Neural cell (in vitro differentiated cells): ENCODE data around the gene RFNG. TPM values are rescaled to one million over a fixed set of nuclear protein-coding genes. Genes with fewer than 3 reads are reported as not detected.

Experiments used
- H2AFZ ChIP-seq: fragments of 200-600, 300-800 bp; sonication (generic), shearing (Covaris generic); 2 replicates; pipeline ENCODE4 v1.6.0; 2014; ENCODE audit warnings: low read depth, mild to moderate bottlenecking, antibody characterized with exemption, low read length, moderate library complexity
- H3F3A ChIP-seq: fragments of 200-600 bp; shearing (Covaris generic); 2 replicates; pipeline ENCODE4 v1.6.1; 2016; ENCODE audit warnings: mild to moderate bottlenecking, moderate library complexity, mixed read lengths, antibody characterized with exemption, low read length; ENCODE audit not compliant: insufficient read depth, poor library complexity, severe bottlenecking
- H3K27ac ChIP-seq: fragments of 200-600, 300-800 bp; sonication (generic), shearing (Covaris generic); 2 replicates; pipeline ENCODE4 v1.5.1; 2014; ENCODE audit warnings: mild to moderate bottlenecking, low read length, moderate library complexity
- H3K27me3 ChIP-seq: fragments of 300-800, 200-600 bp; sonication (generic), shearing (Covaris generic); 2 replicates; pipeline ENCODE4 v1.6.0; 2014; ENCODE audit warnings: mild to moderate bottlenecking, low read depth, low read length, moderate library complexity; ENCODE audit not compliant: insufficient read depth
- H3K36me3 ChIP-seq: fragments of 300-800, 200-600 bp; sonication (generic), shearing (Covaris generic); 2 replicates; pipeline ENCODE4 v1.5.1; 2014; ENCODE audit warnings: mild to moderate bottlenecking, antibody characterized with exemption, low read length, moderate library complexity; ENCODE audit not compliant: insufficient read depth
- H3K4me2 ChIP-seq: fragments of 300-800, 200-600 bp; sonication (generic), shearing (Covaris generic); 2 replicates; pipeline ENCODE4 v1.6.0; 2014; ENCODE audit warnings: mild to moderate bottlenecking, low read length
- H3K4me3 ChIP-seq: fragments of 300-800, 200-600 bp; sonication (generic), shearing (Covaris generic); 2 replicates; pipeline ENCODE4 v1.5.1; 2014; ENCODE audit warnings: mild to moderate bottlenecking, low read length, moderate library complexity
- H3K79me2 ChIP-seq: fragments of 200-600 bp; shearing (Covaris generic); replicated peaks from 2 replicates; pipeline ENCODE4 v1.6.0; 2014; ENCODE audit warnings: mild to moderate bottlenecking, low read length, moderate library complexity; ENCODE audit not compliant: insufficient read depth
- H3K9ac ChIP-seq: fragments of 300-800, 200-600 bp; sonication (generic), shearing (Covaris generic); 2 replicates; pipeline ENCODE4 v1.6.1; 2016; ENCODE audit warnings: mild to moderate bottlenecking, low read length, mixed read lengths
- H3K9me2 ChIP-seq: fragments of 200-600 bp; shearing (Covaris generic); 2 replicates; pipeline ENCODE4 v1.6.1; 2016; ENCODE audit warnings: mild to moderate bottlenecking, low read length, mixed read lengths; ENCODE audit not compliant: insufficient read depth
- H3K9me3 ChIP-seq: fragments of 200-600, 300-800 bp; sonication (generic), shearing (Covaris generic); 2 replicates; pipeline ENCODE4 v1.6.1; 2016; ENCODE audit warnings: mild to moderate bottlenecking, mixed run types, low read length, moderate library complexity, mixed read lengths
- H4K20me1 ChIP-seq: fragments of 200-600 bp; shearing (Covaris generic); 2 replicates; pipeline ENCODE4 v1.6.1; 2016; ENCODE audit warnings: mild to moderate bottlenecking, mixed run types; ENCODE audit not compliant: insufficient read depth
- CTCF ChIP-seq: fragments of 450-650 bp; IDR thresholded peaks from 2 replicates; pipeline ENCODE4 v1.5.1; 2014; ENCODE audit warnings: antibody characterized with exemption, mild to moderate bottlenecking, moderate library complexity; ENCODE audit not compliant: poor library complexity, severe bottlenecking
- EP300 ChIP-seq: fragments of 450-650 bp; conservative IDR thresholded peaks from 2 replicates; pipeline ENCODE4 v1.6.1; 2014; ENCODE audit warnings: antibody characterized with exemption, mild to moderate bottlenecking, moderate library complexity; ENCODE audit not compliant: poor library complexity, severe bottlenecking
- EZH2 ChIP-seq: fragments of 200-600, 300-800 bp; shearing (Covaris generic), sonication (generic); IDR thresholded peaks from 2 replicates; pipeline ENCODE4 v1.6.1; 2014; ENCODE audit warnings: antibody characterized with exemption, low read length, borderline replicate concordance, mild to moderate bottlenecking; ENCODE audit not compliant: insufficient read depth, poor library complexity, severe bottlenecking
- MXI1 ChIP-seq: fragments of 450-650 bp; conservative IDR thresholded peaks from 2 replicates; pipeline ENCODE4 v1.6.1; 2014; ENCODE audit warnings: antibody characterized with exemption, mild to moderate bottlenecking; ENCODE audit not compliant: poor library complexity, severe bottlenecking
- POLR2AphosphoS5 ChIP-seq: IDR thresholded peaks from 2 replicates; pipeline ENCODE4 v1.6.1; 2012
- RAD21 ChIP-seq: fragments of 450-650 bp; conservative IDR thresholded peaks from 2 replicates; pipeline ENCODE4 v1.6.1; 2014; ENCODE audit warnings: antibody characterized with exemption, mild to moderate bottlenecking, moderate library complexity
- REST ChIP-seq: IDR thresholded peaks from 2 replicates; pipeline ENCODE4 v1.6.1; 2012; ENCODE audit warnings: borderline replicate concordance
- SMC3 ChIP-seq: fragments of 450-650 bp; conservative IDR thresholded peaks from 2 replicates; pipeline ENCODE4 v1.6.1; 2014; ENCODE audit warnings: antibody characterized with exemption, mild to moderate bottlenecking, moderate library complexity; ENCODE audit not compliant: poor library complexity
- TAF1 ChIP-seq: IDR thresholded peaks from 2 replicates; pipeline ENCODE4 v1.6.1; 2012; ENCODE audit warnings: low read depth
- polyA plus RNA-seq: library from polyadenylated mRNA; depleted of rRNA; stranded (reverse); fragments of >200 nt; gene quantifications from 2 replicates; pipeline ENCODE4 v1.2.3, GENCODE V29; 2014

Gene RFNG
- polyA plus RNA-seq, 1 donor from 2014 or later: 176 TPM

GRCh38 chr17:82092995-82093751 lies 41.6 kb upstream of the RFNG start:
- Histone ChIP-seq H3K79me2 (peaks cover 24% of the 10 kb centered on the region), H4K20me1 (no peaks in the 10 kb centered on the region), H3K36me3 (no peaks in the 10 kb centered on the region), H3K27ac (no peak overlapping the region), H3K9me2 (no peaks in the 10 kb centered on the region), H3K4me3 (no peak overlapping the region), H2AFZ (no peak overlapping the region), H3K9ac (no peak overlapping the region), H3K4me2 (no peak overlapping the region), H3F3A (no peaks in the 10 kb centered on the region), H3K27me3 (no peaks in the 10 kb centered on the region), H3K9me3 (no peaks in the 10 kb centered on the region)
- TF ChIP-seq CTCF: no peak

- H3K36me3 ChIP-seq: no peaks in the 10 kb centered on the region
These were observed 41.0 kb upstream of the RFNG start for GRCh38 chr17:82092628-82092994.

More at GRCh38 chr17:82092628-82092994, 41.0 kb upstream of the RFNG start:
- no peak overlapping the region for H3K9ac ChIP-seq
- H3K27me3 ChIP-seq: no peaks in the 10 kb centered on the region
- no peaks in the 10 kb centered on the region for H3K9me3 ChIP-seq
- H3F3A ChIP-seq: no peaks in the 10 kb centered on the region
- TF ChIP-seq SMC3: no peak
- no peak for TF ChIP-seq MXI1
- TF ChIP-seq CTCF: no peak
- no peak for TF ChIP-seq TAF1
- no peak for TF ChIP-seq EZH2
- no peak for TF ChIP-seq RAD21
- no peak for TF ChIP-seq EP300
- TF ChIP-seq REST: no peak
- no peak for TF ChIP-seq POLR2AphosphoS5
- no peaks in the 10 kb centered on the region for H3K9me2 ChIP-seq
- H3K4me3 ChIP-seq: no peak overlapping the region
- no peak overlapping the region for H2AFZ ChIP-seq
- peaks cover 24% of the 10 kb centered on the region for H3K79me2 ChIP-seq
- H3K4me2 ChIP-seq: no peak overlapping the region
- no peak overlapping the region for H3K27ac ChIP-seq
- no peaks in the 10 kb centered on the region for H4K20me1 ChIP-seq
